DLD1 (cell line): ENCODE results near the gene RMND5A.

ENCODE experiments used
- in situ Hi-C: cut with HindIII; loops from 2 replicates; pipeline ENCODE4 v1.10.0; 2017; ENCODE audit warnings: low sequenced_read_pairs

The RMND5A gene

GRCh38 chr2:86790134-86790675 is 70.1 kb downstream of the RMND5A start:
- in situ Hi-C loops = no loop called here

- in situ Hi-C loops = no loop called here
These were observed 70.8 kb downstream of the RMND5A start, which contains the start of gene CD8A for GRCh38 chr2:86790676-86791572. Gene CD8A (minus strand): TSS chr2:86790913. CDS start chr2:86790825, 88 bp downstream.

GRCh38 chr2:86791573-86791972 is 71.5 kb downstream of the RMND5A start:
- in situ Hi-C loops = no loop called here

- in situ Hi-C loops = no loop called here
These were observed 73.7 kb downstream of the RMND5A start for GRCh38 chr2:86793752-86794151.

- in situ Hi-C loops = no loop called here
These were observed 74.8 kb downstream of the RMND5A start for GRCh38 chr2:86794861-86795260.

- in situ Hi-C loops = no loop called here
These were observed 80.9 kb downstream of the RMND5A start for GRCh38 chr2:86800856-86801567.

GRCh38 chr2:86806059-86806857 is 86.2 kb downstream of the RMND5A start:
- in situ Hi-C loops = no loop called here

- in situ Hi-C loops = no loop called here
These were observed 87.0 kb downstream of the RMND5A start for GRCh38 chr2:86807133-86807467.

GRCh38 chr2:86807468-86808275 is 87.6 kb downstream of the RMND5A start:
- in situ Hi-C loops = no loop called here

GRCh38 chr2:86808315-86809161 is 88.4 kb downstream of the RMND5A start:
- in situ Hi-C loops = no loop called here

- in situ Hi-C loops = no loop called here
These were observed 89.5 kb downstream of the RMND5A start for GRCh38 chr2:86809481-86810121.

GRCh38 chr2:86815611-86816010 is 95.5 kb downstream of the RMND5A start:
- in situ Hi-C loops = no loop called here

GRCh38 chr2:86818114-86818801 is 98.2 kb downstream of the RMND5A start:
- in situ Hi-C loops = no loop called here

- in situ Hi-C loops = no loop called here
These were observed 98.9 kb downstream of the RMND5A start for GRCh38 chr2:86818957-86819356.

- in situ Hi-C loops = no loop called here
These were observed 101.2 kb downstream of the RMND5A start for GRCh38 chr2:86821306-86821705.

- in situ Hi-C loops = no loop called here
These were observed 101.8 kb downstream of the RMND5A start for GRCh38 chr2:86821842-86822241.

- in situ Hi-C loops = no loop called here
These were observed 102.7 kb downstream of the RMND5A start for GRCh38 chr2:86822668-86823345.
